ENCODE results near the gene BCL2.
"Not testable (repeated sequence)": the region's sequence is repeated elsewhere in the genome, so short reads cannot be mapped to it uniquely, and the experiment has no call there.

The BCL2 gene

GRCh38 chr18:63190838-63191237, 128.7 kb downstream of the BCL2 start:
- H3K9me3 Mint-ChIP-seq, H3K27ac Mint-ChIP-seq, DNase-seq, CTCF ChIA-PET, H3K4me3 Mint-ChIP-seq, H3K27me3 Mint-ChIP-seq: not testable (repeated sequence)
- Mint-ChIP-seq H3K4me1 (peaks cover 54% of the 10 kb centered on the region), H3K36me3 (peaks cover 48% of the 10 kb centered on the region)

- Mint-ChIP-seq H3K27ac (no peak overlapping the region), H3K9me3 (no peaks in the 10 kb centered on the region), H3K4me1 (peaks cover 53% of the 10 kb centered on the region), H3K4me3 (no peak overlapping the region), H3K27me3 (no peaks in the 10 kb centered on the region), H3K36me3 (peaks cover 52% of the 10 kb centered on the region)
- no peak for DNase-seq
- CTCF ChIA-PET, result no interaction called here
Observed at GRCh38 chr18:63189817-63190216, 129.8 kb downstream of the BCL2 start.

GRCh38 chr18:63189041-63189440, 130.5 kb downstream of the BCL2 start:
- H3K4me1 Mint-ChIP-seq, result peaks cover 60% of the 10 kb centered on the region
- no peak for DNase-seq
- no peaks in the 10 kb centered on the region for H3K27me3 Mint-ChIP-seq
- H3K9me3 Mint-ChIP-seq, result no peaks in the 10 kb centered on the region
- H3K36me3 Mint-ChIP-seq, result peaks cover 57% of the 10 kb centered on the region
- no peak overlapping the region for H3K4me3 Mint-ChIP-seq
- no peak overlapping the region for H3K27ac Mint-ChIP-seq
- CTCF ChIA-PET, result no interaction called here

- Mint-ChIP-seq H3K36me3 (peaks cover 61% of the 10 kb centered on the region), H3K27ac (no peak overlapping the region), H3K4me1 (peaks cover 63% of the 10 kb centered on the region), H3K4me3 (no peak overlapping the region), H3K27me3 (no peaks in the 10 kb centered on the region), H3K9me3 (no peaks in the 10 kb centered on the region)
- CTCF ChIA-PET, result interaction anchor here (0.6 to 1.5 kb wide), 7 partner anchors 30 to 171 kb away, joined by 3 to 6 read pairs (median 3); no protein-coding TSS in a partner anchor
- DNase-seq, result no peak
Observed at GRCh38 chr18:63187791-63188460, 131.6 kb downstream of the BCL2 start.

- peaks cover 60% of the 10 kb centered on the region for H3K4me1 Mint-ChIP-seq
- peaks cover 62% of the 10 kb centered on the region for H3K36me3 Mint-ChIP-seq
- H3K9me3 Mint-ChIP-seq, result no peaks in the 10 kb centered on the region
- DNase-seq, result no peak
- CTCF ChIA-PET, result interaction anchor here (0.8 to 1.5 kb wide), 4 partner anchors 29 to 171 kb away, joined by 3 to 6 read pairs (median 4); no protein-coding TSS in a partner anchor
- peak overlapping the region; percentile 4 for H3K27ac Mint-ChIP-seq
- H3K4me3 Mint-ChIP-seq, result no peak overlapping the region
- H3K27me3 Mint-ChIP-seq, result no peaks in the 10 kb centered on the region
Observed at GRCh38 chr18:63187223-63187574, 132.4 kb downstream of the BCL2 start.

GRCh38 chr18:63186520-63187222, 132.9 kb downstream of the BCL2 start:
- CTCF ChIA-PET, result interaction anchor here (1.1 to 1.4 kb wide), 3 partner anchors 21 to 132 kb away, joined by 3 to 6 read pairs (median 4); no protein-coding TSS in a partner anchor

GRCh38 chr18:63185984-63186383, 133.6 kb downstream of the BCL2 start:
- no peak overlapping the region for H3K27ac Mint-ChIP-seq
- peaks cover 56% of the 10 kb centered on the region for H3K4me1 Mint-ChIP-seq
- H3K4me3 Mint-ChIP-seq, result no peak overlapping the region
- H3K27me3 Mint-ChIP-seq, result no peaks in the 10 kb centered on the region
- CTCF ChIA-PET, result interaction anchor here (0.6 to 1.4 kb wide), 3 partner anchors 20 to 88 kb away, joined by 3 to 4 read pairs (median 3); no protein-coding TSS in a partner anchor
- peaks cover 60% of the 10 kb centered on the region for H3K36me3 Mint-ChIP-seq
- no peak for DNase-seq
- no peaks in the 10 kb centered on the region for H3K9me3 Mint-ChIP-seq

More at GRCh38 chr18:63186520-63187222, 132.9 kb downstream of the BCL2 start:
- Mint-ChIP-seq H3K36me3 (peaks cover 61% of the 10 kb centered on the region), H3K27me3 (no peaks in the 10 kb centered on the region), H3K4me3 (no peak overlapping the region), H3K27ac (peak overlapping the region; percentile 4), H3K4me1 (peaks cover 56% of the 10 kb centered on the region), H3K9me3 (no peaks in the 10 kb centered on the region)
- no peak for DNase-seq

GRCh38 chr18:63183952-63184770, 135.4 kb downstream of the BCL2 start:
- H3K9me3 Mint-ChIP-seq, result no peaks in the 10 kb centered on the region
- peak overlapping the region; percentile 63 for H3K27ac Mint-ChIP-seq
- DNase-seq, result no peak
- no peak overlapping the region for H3K4me3 Mint-ChIP-seq
- peaks cover 64% of the 10 kb centered on the region for H3K36me3 Mint-ChIP-seq
- no peaks in the 10 kb centered on the region for H3K27me3 Mint-ChIP-seq
- CTCF ChIA-PET, result interaction anchor here (0.6 kb wide), 1 partner anchor 22 kb away, joined by 3 read pairs; no protein-coding TSS in a partner anchor
- peaks cover 57% of the 10 kb centered on the region for H3K4me1 Mint-ChIP-seq

- Mint-ChIP-seq H3K27me3 (no peaks in the 10 kb centered on the region), H3K9me3 (no peaks in the 10 kb centered on the region), H3K4me1 (peaks cover 53% of the 10 kb centered on the region), H3K4me3 (no peak overlapping the region), H3K27ac (peak overlapping the region; percentile 63), H3K36me3 (peaks cover 62% of the 10 kb centered on the region)
- DNase-seq, result no peak
- CTCF ChIA-PET, result interaction anchor here (0.9 kb wide), 1 partner anchor 139 kb away, joined by 3 read pairs; no protein-coding TSS in a partner anchor
Observed at GRCh38 chr18:63183378-63183777, 136.2 kb downstream of the BCL2 start.

- H3K27me3 Mint-ChIP-seq, result no peaks in the 10 kb centered on the region
- DNase-seq, result no peak
- H3K27ac Mint-ChIP-seq, result no peak overlapping the region
- H3K4me3 Mint-ChIP-seq, result no peak overlapping the region
- no peaks in the 10 kb centered on the region for H3K9me3 Mint-ChIP-seq
- CTCF ChIA-PET, result interaction anchor here (0.9 kb wide), 1 partner anchor 140 kb away, joined by 3 read pairs; no protein-coding TSS in a partner anchor
- peaks cover 61% of the 10 kb centered on the region for H3K36me3 Mint-ChIP-seq
- H3K4me1 Mint-ChIP-seq, result peaks cover 51% of the 10 kb centered on the region
Observed at GRCh38 chr18:63182861-63183260, 136.7 kb downstream of the BCL2 start.

- H3K9me3 Mint-ChIP-seq, result no peaks in the 10 kb centered on the region
- no peak overlapping the region for H3K27ac Mint-ChIP-seq
- H3K36me3 Mint-ChIP-seq, result peaks cover 59% of the 10 kb centered on the region
- CTCF ChIA-PET, result no interaction called here
- no peaks in the 10 kb centered on the region for H3K27me3 Mint-ChIP-seq
- H3K4me1 Mint-ChIP-seq, result peaks cover 46% of the 10 kb centered on the region
- DNase-seq, result no peak
- H3K4me3 Mint-ChIP-seq, result no peak overlapping the region
Observed at GRCh38 chr18:63182310-63182772, 137.2 kb downstream of the BCL2 start.

GRCh38 chr18:63181706-63182309, 137.8 kb downstream of the BCL2 start:
- no peaks in the 10 kb centered on the region for H3K9me3 Mint-ChIP-seq
- H3K36me3 Mint-ChIP-seq, result peaks cover 56% of the 10 kb centered on the region
- peaks cover 41% of the 10 kb centered on the region for H3K4me1 Mint-ChIP-seq
- no peak for DNase-seq
- CTCF ChIA-PET, result interaction anchor here (0.8 kb wide), 2 partner anchors 24 to 136 kb away, joined by 3 to 5 read pairs; no protein-coding TSS in a partner anchor
- H3K27me3 Mint-ChIP-seq, result no peaks in the 10 kb centered on the region
- H3K4me3 Mint-ChIP-seq, result no peak overlapping the region
- H3K27ac Mint-ChIP-seq, result no peak overlapping the region

GRCh38 chr18:63180971-63181376, 138.6 kb downstream of the BCL2 start:
- CTCF ChIA-PET, result interaction anchor here (0.8 kb wide), 2 partner anchors 23 to 137 kb away, joined by 3 to 5 read pairs; no protein-coding TSS in a partner anchor
- DNase-seq, result no peak
- H3K4me3 Mint-ChIP-seq, result no peak overlapping the region
- no peaks in the 10 kb centered on the region for H3K9me3 Mint-ChIP-seq
- H3K4me1 Mint-ChIP-seq, result peaks cover 39% of the 10 kb centered on the region
- peaks cover 62% of the 10 kb centered on the region for H3K36me3 Mint-ChIP-seq
- H3K27ac Mint-ChIP-seq, result no peak overlapping the region
- H3K27me3 Mint-ChIP-seq, result no peaks in the 10 kb centered on the region
